HepG2 (cell line): Measurements from ENCODE around the gene PATL2.

Experiments
- CTCF ChIP-seq: sonication (generic); formaldehyde crosslinking; IDR thresholded peaks from 2 replicates; pipeline ENCODE4 v1.5.0; 2020; ENCODE audit warnings: mild to moderate bottlenecking, missing genetic modification reagents, moderate library complexity
- FOXJ3 ChIP-seq: sonication (generic); formaldehyde crosslinking; IDR thresholded peaks from 2 replicates; pipeline ENCODE4 v1.4.0; 2020; ENCODE audit warnings: missing genetic modification reagents, mild to moderate bottlenecking, borderline replicate concordance
- KDM4B ChIP-seq: sonication (generic); formaldehyde crosslinking; IDR thresholded peaks from 2 replicates; pipeline ENCODE4 v1.4.0; 2020; ENCODE audit warnings: missing genetic modification reagents
- RFXAP ChIP-seq: sonication (generic); formaldehyde crosslinking; IDR thresholded peaks from 2 replicates; pipeline ENCODE4 v1.4.0; 2020; ENCODE audit warnings: missing genetic modification reagents, borderline replicate concordance
- SRSF1 ChIP-seq: fragments of 200-400 bp; formaldehyde crosslinking; optimal IDR thresholded peaks from 2 replicates; pipeline ENCODE3; 2017; ENCODE audit warnings: mild to moderate bottlenecking, low read depth, low read length, moderate library complexity

GRCh38 chr15:44738340-44738984 lies 27.3 kb upstream of the PATL2 start:
- TF ChIP-seq CTCF (CRISPR knock-in tag) (peak; percentile 64), RFXAP (CRISPR knock-in tag) (no peak), FOXJ3 (no peak), SRSF1 (no peak), KDM4B (CRISPR knock-in tag) (no peak)
